Measurements from ENCODE around the gene MUC12.

DNA sequence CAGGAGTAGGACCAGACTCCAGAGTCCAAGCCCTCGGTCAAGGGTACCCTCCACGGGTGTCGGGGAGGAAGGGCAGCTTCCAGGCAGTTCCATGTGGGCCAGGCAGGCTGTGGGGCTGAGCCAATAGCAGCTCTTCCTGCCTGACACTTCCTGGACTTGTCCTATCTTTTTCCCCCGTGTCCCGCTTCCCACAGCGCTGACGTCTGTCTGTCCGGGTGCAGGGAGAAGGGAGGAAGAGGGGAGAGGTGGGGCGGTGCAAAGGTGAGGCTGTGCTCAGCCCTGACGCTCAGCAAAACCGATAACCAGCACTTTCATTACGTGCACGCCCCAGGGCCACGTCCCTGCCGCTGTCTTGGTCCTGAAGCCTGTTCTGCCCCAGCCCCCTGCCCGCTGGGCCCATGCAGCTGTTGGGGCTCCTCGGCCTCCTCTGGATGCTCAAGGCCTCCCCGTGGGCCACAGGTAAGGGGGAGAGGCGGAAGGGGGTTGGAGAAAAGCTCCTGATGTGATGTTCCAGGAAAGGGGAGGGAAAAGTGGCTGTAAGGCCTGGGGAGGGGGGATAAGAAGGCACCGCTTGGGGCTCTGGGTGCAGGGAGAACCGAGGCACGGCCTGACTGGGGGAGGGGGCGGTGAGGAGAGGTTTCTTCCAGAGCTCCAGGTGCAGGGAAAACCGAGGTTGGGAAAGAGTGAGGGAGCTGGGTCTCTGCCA is 20.0 kb upstream of the MUC12 start, which contains the start of gene MUC3A:
- no peak for TF ChIP-seq EZH2 (IDR thresholded peaks at IDR 0.05; ENCODE audit: insufficient read depth, low read length)
- TF ChIP-seq, protein P1, sequence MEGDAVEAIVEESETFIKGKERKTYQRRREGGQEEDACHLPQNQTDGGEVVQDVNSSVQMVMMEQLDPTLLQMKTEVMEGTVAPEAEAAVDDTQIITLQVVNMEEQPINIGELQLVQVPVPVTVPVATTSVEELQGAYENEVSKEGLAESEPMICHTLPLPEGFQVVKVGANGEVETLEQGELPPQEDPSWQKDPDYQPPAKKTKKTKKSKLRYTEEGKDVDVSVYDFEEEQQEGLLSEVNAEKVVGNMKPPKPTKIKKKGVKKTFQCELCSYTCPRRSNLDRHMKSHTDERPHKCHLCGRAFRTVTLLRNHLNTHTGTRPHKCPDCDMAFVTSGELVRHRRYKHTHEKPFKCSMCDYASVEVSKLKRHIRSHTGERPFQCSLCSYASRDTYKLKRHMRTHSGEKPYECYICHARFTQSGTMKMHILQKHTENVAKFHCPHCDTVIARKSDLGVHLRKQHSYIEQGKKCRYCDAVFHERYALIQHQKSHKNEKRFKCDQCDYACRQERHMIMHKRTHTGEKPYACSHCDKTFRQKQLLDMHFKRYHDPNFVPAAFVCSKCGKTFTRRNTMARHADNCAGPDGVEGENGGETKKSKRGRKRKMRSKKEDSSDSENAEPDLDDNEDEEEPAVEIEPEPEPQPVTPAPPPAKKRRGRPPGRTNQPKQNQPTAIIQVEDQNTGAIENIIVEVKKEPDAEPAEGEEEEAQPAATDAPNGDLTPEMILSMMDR (IDR thresholded peaks at IDR 0.05; ENCODE audit: insufficient read depth, low read depth, low read length), result no peak

Data from astrocyte (in vitro differentiated cells and primary cell).